HG02884 (cell line): Measurements from ENCODE around the gene DPH3.

Experiments
- ATAC-seq: cut with Tn5 transposase; IDR thresholded peaks from one replicate; pipeline ENCODE4 v1.9.1; 2021; ENCODE audit warnings: mild to moderate bottlenecking, moderate library complexity; ENCODE audit not compliant: unreplicated experiment

DPH3 gene

DNA sequence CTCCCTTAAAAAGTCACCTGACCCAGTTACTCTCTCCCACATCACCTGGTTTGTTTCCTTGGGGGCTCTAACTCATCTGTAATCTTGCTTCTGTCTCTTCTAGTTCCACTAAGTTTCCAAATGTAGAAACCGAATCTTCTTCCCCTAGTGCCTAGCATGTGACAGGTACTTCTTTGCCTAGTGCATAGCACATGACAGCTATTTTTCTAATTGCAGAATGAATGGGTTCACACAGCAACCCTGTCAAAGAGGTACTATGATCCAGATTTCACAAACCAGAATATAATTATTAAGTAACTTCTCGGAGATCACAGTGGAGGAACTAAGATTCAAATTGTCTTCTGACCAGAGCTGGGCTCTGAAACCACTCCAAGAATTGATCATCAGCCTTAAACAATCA is 7.4 kb downstream of the DPH3 start:
- no peak for ATAC-seq

DNA sequence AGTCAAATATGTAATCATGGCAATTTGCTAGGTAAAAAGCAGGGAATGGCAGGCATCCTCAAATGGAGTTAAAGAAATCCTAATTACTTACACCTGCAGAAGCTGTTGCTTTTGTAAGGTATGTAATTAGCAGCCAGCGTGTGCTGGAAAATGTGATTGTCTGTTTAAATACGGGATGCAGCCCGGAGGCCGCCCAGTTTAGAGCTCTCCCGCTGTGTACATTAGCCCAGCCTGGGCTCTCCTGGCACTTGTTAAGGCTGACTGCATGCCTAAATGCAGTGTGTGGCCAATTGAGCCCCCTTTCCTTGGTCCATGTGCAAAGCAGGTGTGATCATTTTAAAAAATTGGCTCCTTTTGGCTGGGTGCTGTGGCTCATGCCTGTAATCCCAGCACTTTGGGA is 9.0 kb downstream of the DPH3 start:
- no peak for ATAC-seq

DNA sequence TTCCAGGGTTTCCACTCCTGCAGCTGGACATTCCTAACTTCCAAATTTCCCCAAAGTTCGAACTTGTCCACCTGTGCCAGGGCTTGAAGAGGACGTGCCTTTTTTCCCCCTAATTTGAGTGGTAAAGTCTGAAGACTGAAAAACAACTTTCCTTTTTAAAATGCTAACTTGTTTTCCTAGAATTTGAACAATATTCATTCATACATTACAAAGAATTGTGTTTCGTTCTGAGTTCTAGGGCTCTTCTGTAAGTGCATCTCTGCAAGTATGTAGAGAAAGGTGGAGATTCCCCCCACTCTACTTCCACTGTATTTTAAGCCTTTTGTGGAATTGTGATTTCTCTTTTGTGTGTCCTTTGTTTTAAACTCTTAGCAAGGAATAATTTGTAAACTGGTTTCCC is 9.4 kb downstream of the DPH3 start:
- no peak for ATAC-seq

DNA sequence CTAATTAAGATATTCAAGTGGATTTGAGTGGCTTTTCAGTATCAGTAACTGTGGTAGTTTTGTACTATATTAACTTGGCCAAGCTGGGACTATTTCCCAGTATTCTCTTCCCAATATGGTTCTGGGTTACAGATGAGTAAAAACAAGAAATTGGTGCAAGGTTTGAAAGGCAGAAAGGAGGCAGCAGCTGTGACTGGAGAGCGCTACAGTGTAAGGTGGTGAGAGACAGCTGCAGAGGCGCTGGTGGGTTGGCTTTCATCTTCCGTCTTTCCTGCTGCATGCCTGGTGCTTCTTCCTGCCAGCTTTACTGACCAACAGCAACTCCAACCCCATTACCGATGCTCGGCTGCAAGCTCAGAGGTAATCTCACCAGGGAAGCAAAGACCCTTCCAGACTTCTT is 9.8 kb downstream of the DPH3 start:
- no peak for ATAC-seq

DNA sequence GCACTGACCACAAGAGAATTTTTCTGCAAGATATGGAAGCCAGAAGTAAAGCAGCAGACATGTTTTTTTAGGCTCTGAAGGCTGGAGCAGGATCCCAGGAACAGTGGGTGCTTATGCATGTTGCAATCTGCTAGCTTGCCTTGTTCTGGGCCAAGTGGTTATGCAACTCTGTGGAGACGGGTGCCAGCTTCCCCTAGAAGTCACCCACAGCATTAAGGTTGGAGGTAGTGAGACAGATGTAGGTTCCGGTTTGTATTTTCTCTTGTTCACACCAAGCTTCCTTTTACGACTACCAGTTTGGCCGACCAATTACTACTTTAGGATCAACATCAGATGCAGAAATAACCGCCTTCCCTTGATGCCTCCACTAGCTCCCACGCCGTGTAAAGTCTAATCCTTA is 11.1 kb downstream of the DPH3 start:
- no peak for ATAC-seq

DNA sequence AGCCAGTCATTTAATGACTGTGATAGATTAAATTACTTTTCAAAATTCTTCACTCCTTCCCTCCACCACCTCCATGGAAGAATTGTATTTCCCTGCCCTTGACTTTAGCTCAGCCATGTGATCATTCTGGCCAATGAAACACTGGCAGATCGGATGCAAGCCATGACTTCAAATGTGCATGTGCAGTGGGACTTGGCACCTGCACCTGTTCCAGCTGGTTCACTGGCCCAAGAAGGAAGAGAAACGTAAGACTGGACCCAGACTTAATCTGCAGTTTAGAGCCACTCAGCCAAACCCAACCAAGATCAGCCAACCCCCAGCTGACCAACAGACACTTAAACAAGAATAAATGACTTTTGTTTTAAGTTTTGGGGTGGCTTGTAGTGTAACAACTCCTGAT is 11.8 kb downstream of the DPH3 start:
- no peak for ATAC-seq

DNA sequence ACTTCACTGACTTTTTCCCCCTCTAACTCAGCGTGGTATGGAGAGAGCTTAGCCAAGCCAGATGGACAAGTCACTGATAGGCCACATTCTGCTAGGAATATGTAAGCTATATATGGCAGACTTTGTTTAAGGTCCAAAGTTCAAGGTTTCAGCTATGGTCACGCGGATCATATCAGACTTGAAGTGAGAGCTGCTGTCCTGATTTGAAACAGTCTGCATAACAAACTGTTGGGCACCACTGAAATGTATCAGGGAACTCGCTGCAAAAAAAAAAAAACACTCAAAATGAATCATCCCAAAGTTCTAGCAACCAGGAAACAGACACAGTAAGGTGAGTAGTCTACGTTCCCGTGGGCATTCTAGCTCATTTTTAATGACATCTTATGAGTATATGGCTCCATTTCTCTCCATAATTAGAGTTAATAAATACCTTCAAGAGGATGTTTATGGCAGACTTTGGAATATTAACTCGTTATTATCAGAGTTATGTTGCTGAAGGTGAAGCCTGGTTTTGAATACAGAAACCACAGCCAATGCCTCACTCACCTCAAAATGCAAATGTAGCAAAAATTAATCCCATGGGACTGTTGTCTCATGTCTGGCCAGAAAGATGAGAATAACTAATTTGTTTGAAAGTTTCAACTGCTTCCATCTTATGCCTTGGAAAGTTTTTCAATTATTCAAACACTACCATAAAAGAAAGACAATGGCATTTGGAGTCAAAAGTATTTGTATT is 12.3 kb downstream of the DPH3 start:
- no peak for ATAC-seq

DNA sequence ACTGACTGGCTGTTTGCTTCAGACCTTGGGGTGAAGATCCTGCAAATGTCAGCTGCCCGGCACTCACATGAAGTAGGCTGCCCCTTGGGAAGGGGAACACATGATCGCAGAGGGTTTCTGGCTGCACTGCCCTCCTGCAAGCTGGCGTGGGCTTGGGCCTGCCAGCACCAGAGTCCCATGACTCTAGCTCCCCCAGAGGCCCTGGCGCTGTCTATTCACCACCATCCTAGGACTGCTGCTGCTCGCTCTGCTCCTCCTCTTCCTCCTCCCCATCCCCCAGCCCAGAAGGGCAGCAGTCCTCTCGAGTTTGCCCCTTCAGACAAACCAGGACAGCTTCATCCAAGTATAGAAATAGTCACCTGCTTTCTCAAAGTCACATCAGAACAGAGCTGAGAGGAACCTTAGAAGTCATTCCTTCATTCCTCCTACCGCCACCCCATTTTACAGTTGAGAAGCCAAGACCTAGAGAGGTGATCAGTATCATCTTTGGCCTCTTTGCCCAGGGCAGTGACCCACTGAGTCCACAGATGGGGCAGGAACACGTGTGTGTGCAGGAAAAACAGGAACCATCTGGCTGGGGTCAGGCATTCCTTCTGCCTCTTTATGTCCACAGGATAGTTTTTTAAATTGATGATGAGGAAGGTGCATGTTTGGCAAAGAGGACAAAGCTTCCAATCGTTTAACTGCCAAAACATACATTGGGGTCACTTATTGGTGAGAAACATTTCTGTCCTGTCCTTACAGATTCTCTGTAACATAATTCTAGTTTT is 13.2 kb downstream of the DPH3 start:
- no peak for ATAC-seq

DNA sequence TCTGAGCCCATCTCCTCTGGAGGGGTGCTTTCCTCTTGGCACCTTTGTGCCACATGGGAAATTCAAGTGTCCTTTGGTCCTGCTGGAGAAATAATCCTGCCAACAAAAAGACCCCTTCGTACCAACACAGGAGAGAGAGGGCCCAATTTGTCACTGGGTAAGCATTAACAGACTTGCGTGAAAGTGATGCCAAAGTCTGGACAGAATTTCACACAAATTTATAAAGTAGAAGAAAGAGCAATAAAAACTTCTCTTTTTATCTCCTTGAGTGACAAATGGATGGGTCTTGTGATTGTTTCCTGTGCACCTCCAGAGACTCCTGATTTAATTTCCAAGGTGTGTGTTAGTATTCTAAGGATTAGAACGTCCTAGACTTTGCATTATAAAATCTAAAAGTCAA is 14.9 kb downstream of the DPH3 start:
- no peak for ATAC-seq

DNA sequence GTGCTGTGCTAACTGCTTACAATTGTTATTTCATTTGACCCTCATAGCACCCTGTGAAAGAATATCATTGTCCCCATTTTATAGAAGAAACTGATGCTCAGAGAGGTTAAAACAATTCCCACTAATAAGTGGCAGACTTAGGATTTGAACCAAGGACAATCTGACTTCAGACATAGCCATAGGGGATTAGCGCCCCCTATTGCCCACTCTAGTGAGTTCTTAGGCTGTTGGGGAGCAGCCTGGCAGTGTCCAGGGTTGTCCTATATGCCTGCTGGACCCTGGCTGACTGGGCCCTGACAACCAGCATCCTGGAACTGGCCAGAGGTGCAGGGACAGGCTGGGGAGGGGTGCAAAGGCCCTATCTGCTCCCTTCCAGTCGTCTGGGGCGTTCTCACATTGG is 15.4 kb downstream of the DPH3 start:
- ATAC-seq: no peak

DNA sequence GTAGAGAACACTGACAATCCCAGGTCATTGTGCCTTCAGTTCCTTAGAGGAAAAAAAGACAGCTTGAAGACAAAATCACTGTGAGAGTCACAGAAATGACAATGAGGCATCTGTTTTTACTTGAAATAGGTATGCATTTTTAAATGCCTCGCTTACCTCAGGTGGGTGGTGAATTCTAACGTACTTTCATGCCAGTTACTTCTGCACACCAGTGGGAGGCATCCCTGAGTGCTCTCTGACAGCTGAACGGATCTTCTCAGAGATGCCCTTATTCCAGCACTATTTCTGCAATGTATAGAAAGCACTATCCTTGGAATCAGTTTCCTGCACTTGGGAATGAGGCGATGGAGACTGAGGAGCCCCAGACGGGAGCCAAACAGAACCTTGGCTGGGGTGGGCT is 16.2 kb downstream of the DPH3 start:
- no peak for ATAC-seq

DNA sequence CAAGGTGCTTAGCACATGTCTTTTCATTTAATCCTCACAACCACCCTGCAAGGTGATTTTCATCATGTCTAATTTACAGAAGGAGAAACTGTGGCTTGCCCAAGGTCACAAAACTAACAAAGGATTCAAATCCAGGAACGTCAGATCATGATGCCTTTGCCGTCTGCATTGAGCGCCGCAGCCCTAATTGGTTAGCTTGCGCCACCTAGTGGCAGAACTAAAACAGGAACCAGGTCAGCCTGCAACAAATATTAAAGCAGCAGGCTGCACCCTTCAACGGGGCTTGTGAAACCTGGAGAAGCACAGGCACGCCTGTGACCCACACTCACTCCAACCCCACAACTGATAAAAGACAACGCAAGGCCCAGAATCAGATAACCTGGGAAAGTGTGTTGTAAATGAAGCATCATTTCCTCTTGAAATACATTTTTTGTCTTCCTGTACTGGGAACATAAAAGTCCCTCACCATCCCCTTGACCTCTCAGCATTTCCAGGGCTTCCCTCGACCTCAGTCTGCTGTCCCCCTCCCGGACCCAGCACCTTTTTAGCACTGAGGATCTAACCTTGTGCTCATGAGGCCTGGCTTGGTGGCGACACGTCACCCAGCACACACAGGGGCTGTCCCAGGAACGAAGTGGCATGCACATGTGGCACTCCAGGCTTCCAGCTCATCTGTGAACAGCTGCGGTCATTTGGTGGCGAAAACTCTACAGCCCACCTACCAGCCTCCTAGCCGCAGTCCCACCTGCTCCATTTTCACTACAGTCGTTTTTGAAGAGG is 17.3 kb downstream of the DPH3 start:
- peak; percentile 79 for ATAC-seq

DNA sequence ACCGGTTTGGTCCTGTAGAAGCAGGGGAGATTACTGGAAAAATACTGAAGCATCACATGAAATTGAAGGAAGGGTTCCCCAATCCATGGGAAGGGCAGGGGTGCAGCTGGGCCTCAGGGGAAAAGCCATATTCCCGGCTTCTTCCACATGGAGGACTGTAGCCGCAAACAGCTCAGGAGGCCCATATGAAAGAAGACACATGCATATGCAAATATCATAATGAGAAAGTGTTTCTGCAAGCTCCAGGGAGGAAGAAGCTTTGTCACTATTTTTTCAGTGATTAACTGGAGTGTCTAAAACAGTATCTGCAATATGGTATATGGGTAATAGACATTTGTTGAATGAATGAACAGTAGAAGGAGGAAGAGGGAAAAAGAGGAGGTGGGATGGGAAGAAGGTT is 19.1 kb downstream of the DPH3 start:
- no peak for ATAC-seq

DNA sequence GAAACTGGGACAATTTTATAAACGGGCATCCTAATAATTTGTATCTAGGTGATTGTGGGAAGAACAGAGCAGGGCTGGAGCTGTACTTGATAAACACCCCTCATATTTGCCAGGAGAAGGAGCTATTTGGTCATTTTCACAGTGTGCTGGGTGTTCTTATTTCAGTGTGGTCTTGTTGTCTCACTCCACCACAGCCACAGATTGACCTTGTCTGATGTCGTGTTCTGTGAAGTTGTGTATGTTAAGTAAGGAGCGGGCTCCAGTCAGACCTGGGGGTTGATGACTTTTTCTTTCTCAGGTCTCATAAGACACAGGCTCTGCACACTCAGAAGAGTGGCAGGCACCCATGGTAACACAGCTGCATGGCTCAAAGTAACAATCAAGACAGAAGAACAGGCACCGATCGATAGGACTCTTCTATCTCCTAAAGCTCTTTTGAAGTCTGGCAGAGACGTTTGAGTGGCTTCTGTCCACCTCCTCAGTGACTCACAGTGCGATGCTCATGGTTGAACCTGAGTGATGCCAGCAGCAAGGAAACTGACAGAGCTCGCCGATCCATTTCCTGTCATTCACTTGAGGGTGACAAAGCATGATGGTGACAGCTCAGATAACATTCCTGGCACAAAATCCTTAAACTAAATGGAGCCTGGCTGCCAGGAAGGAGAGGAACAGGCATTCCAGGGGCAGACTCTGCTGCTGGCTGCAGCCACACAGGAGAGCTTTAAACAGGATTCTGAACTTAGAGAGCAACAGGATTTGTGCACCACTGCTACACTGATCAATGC is 20.8 kb downstream of the DPH3 start:
- no peak for ATAC-seq

DNA sequence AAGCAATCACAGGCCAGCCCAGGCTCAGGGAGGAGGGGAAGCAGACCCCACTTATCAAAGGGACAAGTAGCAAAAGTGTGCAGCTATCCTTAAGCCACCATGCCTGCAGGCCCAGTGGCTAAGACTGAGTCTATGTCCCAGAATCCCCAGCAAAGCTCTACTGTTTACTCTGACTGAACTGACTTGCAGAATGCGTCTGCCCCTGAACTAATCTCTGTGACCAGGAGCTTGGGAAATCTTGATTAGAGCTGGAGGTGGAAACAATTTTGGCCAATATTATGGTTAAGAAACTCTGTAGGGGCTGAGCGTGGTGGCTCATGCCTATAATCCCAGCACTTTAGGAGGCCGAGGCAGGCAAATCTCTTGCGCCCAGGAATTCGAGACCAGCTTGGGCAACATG is 22.6 kb downstream of the DPH3 start:
- no peak for ATAC-seq

DNA sequence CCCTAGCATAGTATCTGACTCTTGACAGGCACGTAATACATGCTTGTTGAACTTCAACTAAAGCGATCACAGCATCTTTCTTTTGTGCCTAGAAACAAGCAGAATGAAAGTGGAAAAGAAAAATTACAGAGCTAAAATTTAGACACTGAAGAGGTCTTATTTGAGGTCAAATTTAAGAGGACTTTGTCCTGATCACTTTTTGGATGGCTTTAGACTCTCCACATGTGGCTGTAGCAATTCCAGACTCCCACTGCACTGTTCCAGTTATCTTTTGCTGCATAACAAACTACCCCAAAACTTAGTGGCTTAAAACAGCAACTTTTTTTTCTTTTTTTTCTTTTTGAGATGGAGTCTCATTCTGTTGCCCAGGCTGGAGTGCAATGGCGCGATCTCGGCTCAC is 23.5 kb downstream of the DPH3 start:
- ATAC-seq: no peak

DNA sequence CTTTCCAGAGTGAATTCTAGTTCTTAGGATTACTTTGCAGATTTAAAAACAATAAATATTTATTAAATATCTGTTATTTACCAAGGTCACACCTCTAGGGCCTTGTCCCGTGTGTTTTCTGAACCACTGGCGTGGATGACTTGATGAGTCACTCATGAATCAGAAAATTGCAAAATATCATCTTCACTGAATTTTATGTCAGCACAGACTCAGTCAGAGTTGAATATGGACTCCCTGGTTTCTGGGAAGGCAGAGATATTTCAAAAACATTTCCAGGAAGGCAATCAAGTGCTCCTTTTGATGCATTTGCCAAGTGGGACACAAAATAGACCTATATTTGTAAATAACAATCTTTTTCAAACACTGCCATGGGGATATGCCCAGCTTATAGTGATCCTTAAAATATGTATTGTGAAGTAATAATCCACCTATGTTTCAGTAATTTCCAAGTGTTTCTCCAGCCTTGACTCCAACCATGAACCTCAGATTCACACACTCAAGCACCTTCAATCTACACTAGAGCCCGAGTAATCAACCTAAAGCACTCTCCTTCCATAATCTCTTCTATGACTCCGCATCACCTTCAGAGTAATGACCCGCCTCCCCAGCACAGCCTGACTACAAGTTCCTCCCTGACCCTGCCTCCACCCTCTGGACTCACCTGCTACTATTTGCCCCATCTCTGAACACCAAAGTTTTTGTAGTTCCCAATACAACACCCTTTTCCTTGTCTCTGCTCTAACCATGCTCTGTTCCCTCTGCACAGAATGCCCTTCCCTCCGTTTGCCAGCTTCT is 24.3 kb downstream of the DPH3 start:
- ATAC-seq: no peak

DNA sequence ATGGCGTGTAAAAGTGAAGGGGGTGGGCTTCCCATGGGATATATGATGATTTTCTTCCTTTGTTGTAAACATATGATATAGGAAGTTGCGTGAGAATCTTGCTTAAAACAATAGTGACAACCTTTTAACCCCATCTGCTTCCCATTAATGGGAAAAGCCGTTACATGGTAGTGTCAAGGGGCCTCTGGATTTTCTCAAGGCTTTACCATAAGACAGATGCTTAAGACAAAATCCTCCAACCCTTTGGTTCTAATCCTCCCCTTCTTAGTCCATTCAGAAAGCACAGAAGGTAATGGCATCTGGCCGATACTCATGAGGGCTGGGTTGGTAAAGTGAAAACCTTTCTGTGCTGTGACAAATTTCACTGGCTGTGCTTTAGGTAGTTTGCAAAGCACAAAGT is 25.0 kb downstream of the DPH3 start:
- ATAC-seq: no peak

DNA sequence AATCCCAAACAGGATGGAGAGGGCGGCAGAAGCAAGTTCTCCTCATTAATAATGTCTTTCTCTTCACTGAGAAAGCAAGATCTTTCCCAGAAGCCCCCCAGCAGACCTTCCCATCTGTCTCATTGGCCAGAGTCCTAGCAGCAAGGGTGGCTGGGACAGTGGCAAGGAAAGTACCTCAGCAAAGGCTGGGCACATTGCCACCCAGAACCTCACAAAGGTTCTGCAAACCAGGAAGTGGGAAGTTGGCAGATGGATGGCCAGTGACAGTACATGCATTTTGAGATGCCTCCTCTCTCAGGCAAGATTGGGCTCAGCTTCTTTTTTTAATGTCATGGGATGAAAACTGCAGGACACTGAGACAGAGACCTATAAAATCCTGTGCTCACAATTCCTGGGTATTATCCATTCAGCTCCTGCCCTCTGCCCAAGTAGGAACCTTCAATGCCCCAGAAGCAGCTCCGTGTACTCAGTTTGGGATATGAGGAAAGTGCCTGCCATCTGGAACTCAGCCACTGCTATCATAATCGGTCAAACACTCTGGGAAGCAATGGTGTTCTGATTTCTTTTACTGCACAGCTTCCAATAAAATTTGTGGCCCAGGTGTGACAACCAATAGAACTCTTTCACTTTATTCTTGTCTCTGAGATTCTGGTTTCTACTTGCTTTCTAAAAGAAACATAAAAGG is 25.5 kb downstream of the DPH3 start:
- ATAC-seq: no peak
